ENCODE results near the gene CAMSAP1.

The CAMSAP1 gene

DNA sequence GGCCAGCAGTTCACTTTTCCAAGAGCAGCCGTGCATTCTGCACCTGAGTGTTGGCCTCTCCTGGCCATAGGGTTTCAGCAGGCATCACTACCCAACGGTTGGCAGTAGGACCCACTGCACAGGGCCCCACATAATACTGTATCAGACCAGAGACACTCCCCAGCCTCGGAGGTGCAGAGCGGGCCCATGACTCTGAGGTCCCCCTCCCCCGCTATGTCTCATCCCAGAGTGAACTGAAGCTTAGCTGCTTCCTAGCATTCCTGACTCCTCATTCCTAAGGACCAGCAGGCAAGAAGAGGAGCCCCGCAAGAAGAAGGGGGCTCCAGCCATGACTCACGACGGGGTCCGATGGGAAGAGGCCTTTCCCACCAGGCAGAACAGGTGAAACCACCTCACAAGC is 67.2 kb downstream of the CAMSAP1 start:
- DNase-seq (ENCODE audit: low spot score): no peak

DNA sequence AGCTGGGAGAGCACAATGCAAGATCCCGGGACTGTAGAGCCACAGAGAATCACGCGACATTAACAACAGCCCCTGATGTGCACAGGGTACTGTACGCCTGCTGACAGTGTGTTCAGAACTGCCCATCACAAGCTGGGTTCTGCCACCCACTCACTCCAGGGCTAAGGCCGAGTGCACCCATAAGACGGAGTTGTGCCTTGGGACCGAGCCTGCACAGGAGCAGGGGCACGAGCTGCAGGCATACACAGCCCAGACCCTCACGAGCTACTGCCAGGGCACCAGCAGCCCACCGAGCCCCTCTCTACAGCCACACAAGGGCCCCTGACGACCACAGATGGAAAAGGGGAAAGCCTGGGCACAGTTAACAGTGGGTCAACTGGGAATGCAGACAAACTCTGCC is 67.8 kb downstream of the CAMSAP1 start:
- no peak for DNase-seq (ENCODE audit: low spot score)

DNA sequence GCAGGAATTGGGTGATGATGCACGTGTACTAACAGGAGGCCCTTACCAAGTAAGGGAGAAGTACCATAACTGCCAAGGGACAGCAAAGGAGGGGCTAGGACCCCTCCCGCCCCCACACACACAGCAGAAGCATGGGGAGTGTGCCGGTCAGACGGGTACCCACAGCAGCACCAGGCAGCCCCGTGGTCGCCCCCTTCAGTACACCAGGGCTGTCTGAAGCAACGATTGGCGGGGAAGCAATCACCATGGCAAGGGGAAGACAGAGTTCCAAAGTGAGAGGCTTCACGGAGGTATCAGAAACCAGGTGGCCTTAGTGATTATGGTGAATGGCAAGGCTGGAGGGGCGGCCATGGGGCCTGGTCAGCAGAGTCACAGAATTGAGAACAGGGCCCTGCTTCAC is 72.2 kb downstream of the CAMSAP1 start:
- no peak for DNase-seq (ENCODE audit: low spot score)

DNA sequence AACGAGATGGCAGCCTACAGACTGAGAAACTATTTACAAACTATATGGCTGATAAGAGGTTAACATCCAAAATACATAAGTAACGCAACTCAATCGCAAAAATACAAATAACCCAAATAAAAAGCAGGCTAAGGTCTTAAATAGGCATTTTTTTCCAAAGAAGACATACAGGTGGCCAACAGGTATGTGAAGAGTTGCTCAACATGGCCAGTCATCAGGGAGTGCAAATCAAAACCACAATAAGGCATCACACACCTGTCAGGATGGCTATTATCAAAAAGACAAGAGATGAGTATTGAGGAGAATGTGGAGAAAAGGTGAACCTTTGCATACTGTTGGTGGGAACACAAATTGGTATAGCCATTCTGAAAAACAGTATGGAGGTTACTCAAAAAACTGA is 73.5 kb downstream of the CAMSAP1 start:
- no peak for DNase-seq (ENCODE audit: low spot score)

DNA sequence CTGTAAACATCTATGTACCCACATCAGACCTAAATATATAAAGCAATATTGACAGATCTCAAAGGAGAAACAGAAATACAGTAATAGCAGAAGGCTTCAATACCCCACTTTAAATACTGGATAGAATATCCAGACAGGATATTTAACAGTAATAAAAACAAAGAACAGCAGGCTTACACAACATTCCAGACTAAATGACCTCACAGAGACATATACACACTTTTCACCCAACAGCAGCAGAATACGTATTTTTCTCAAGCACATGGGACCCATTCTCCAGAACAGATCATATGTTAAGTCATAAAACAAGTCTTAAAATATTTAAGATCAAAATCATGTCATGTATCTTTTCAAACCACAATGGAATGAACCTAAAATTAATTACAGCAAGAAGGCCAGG is 76.8 kb downstream of the CAMSAP1 start:
- no peak for DNase-seq (ENCODE audit: low spot score)

DNA sequence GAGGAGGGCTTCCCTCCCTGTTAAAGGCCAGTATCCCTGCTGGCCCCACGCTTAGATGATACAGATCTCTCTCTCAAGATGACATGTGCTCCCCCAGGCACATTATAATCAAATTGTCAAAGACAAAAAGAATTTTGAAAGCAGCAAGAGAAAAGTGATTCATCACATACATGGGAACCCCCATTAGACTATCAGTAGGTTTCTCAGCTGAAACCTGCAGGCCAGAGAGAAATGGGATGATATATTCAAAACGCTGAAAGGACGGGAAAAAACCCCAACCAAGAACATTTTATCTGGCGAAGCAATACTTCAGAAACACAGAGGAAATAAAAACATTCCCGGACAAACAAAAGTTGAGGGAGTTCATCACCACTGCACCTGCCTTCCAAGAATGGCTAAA is 78.7 kb downstream of the CAMSAP1 start:
- no peak for DNase-seq (ENCODE audit: low spot score)

DNA sequence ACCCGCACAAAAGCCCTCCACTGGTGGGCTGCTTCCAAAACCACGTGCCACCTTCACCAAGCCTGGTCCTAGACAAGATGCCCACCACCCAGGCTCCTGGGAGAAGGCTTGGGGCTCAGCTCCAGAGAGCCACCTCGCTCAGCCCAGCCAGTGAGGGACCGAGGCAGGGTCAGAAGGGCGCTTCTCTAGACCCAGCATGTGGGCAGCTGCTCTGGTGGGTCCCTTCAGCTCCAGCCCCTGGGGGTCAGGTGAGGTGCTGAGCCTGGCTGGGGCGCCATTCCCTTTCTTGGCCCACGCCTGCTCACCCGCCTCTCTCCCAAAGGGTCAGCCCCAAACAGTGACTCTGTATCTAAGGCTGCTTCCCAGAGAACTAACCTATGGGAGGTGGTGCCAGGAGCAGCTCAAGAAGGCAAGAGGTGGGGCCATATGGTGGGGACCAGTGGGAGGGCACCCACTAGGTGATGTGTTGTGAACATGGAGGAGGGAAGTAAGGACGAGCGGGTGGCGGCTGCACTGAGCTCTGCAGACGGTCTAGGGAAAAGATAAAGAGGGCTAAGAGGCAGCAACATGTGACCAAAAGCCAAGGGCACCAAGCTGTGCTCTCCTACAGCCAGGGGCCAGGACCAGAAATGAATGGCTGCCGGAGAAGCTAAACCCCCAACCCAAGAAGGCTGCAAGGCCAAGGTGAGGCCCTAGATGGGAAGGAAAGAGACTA is 79.3 kb downstream of the CAMSAP1 start:
- DNase-seq (ENCODE audit: low spot score): no peak

DNA sequence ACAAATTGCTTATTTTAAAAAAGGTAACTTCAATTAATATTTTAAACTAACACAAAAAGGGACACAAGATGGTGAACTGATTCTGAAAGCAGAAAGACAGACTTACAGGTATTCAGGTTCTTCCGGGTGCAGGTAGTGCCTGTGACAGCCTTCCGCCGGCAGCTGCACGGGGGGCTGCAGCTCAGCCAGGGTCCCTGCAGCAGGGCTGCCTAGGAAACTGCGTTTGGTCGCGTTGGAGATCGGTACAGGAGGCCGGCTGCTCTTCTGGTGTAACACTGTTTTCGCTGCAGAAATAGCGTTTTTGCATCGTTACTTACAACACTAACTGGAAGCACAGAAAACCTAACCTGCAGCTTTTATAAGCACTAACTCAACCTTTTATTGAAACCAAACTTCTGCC is 80.0 kb downstream of the CAMSAP1 start:
- no peak for DNase-seq (ENCODE audit: low spot score)

DNA sequence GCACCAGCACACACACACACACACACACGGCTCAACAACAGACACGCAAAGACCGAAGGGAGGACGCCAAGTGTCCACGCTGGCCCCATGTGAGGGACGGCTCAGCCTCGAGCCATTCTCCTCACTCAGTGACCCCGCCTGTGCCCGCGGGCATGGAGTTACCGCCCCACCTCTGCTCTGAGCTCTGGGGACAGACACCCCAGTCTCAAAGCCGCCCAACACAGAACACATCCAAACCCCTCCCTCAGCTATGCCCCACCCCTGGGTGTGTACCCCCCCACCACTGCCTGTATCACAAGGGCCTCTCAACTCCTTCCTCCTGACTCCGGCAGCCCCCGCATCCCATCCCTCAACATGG is 81.2 kb downstream of the CAMSAP1 start:
- DNase-seq (ENCODE audit: low spot score): no peak

DNA sequence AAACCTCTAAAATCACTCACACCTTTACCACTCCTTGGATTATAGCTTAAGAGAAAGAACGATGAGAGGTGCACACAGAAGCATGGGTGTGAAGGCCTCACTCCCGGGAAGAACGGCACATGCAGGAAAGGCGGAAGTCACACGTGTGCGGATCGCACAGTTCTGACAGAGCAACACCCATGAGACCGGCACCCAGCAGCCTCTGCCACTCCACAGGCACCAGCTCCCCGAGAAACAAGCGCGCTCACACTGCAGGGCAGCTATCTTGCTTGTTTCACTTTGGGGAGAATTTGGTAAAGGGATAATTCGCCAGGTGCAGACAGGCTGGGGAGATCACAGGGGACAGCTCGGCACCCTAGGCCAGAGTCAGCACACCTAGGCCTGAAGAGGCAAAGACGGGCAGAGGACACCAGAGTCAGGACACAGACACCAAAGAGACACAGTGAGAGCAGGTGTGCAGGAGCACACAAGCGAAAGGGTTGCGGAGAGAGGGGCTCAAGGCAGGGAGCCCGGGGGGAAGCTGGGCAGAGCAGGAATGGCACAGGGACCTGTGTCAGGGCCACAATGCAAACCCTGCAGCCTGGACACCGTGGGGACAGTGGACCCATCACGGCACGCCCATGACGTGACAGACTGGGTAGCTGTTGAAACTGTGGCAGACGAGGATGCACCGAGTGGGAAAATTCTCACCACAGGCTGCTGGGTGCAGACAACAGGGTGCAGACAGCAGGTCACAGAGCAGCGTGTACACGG is 81.7 kb downstream of the CAMSAP1 start:
- DNase-seq (ENCODE audit: low spot score): no peak

DNA sequence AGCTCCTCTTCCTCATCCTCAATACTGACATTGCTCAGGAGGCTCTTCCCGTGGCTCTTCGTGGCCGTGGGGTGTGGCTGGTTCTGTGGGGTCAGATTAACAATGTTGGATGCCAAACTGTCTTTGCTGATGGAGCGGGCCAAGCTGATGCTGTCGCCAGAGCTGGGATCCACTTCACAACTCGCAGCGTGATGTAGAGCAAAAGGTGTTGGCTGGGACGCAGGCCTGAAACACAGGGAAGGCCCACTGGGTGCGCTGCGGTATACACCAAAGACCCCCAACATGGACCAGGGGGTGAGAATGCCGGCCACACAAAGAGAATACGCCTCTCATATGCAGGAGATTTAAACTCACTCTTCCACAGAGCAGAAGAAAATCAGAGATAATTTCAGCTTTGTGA is 84.3 kb downstream of the CAMSAP1 start:
- no peak for DNase-seq (ENCODE audit: low spot score)

DNA sequence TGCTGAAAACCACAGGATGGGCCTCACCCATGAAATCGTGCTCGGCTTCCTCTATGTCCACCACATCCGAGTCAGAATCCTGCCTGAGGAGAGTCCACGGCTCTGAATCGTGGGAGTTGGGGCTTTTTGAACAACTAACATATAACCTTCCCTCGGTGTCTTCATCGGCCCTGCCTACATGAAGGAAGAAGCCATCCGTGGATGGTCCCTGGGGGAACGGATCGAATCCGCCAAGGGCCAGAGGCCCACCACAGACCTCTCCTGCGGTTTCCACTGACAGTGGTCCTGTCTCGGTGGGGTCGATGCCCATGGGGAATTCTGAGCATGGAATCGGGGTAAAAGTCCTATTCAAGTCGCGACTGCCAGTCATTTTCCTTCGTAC is 85.0 kb downstream of the CAMSAP1 start:
- DNase-seq (ENCODE audit: low spot score): no peak

DNA sequence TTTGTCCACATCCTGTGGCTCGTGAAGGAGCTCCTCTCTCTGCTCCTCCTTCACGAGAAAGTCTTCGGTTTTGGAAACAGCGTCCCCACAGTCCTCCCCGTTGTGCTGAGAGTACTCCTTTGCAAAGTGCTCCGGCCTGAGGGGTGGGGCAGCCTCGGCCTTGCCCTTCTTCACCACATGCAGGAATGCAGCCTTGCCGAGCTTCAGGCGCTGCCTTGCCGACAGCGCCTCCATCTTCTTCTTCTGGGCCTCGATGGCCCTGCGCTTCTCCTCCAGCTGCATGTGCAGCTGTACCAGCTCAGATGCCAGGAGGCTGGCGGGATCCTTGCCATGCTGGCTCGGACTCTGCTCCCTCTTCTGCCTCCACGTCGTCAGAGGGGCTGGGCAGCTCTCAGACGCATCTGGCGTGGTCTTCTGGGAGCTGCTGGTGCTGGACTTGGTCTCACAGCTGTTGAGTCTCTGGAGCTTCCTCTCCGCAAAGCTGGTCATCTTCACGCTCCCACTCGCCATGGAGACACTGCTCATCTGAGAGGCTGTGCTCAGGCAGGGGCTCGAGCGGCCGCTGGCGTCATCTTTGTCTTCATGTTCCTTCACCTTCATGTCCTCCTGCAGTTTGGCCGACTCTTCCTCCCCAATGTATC is 85.5 kb downstream of the CAMSAP1 start:
- no peak for DNase-seq (ENCODE audit: low spot score)

DNA sequence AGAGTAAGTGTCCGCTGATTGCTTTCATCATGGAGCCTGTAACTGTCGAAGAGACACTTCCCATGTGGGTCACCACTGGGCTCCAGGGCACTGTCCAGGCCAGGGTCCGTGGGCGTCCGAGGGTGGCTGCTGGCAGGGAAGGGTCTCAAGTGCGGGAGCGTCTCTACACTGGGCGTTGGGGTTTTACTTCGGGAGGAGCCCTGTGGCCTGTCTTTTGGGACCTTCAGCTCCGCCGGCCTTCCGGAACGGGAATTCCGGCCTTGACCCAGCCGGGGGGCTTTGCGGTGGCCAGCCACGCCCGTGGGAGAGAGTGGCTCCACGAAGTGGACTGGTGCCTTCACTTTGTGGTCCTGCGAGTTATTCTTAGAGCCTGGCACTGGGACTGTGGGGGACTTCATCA is 86.2 kb downstream of the CAMSAP1 start:
- no peak for DNase-seq (ENCODE audit: low spot score)

DNA sequence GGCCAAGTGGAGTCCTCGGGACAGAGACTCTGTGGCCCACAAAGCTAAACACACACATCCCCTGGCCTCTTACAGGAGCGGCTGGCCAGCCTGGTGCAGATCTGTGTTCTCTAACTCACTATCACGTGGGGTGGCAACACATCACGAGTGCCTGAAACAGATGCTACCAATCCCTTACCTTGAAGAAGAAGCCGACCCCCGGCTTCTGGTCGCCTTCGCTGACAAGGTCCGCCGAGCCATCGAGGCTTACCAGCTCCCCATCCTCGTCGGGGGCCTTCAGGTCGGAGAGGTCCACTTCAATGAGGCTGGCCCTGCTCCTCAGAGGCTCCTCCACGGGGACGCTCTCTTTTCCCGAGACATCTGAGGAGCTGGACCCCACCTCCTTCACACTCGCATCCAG is 86.7 kb downstream of the CAMSAP1 start:
- no peak for DNase-seq (ENCODE audit: low spot score)

DNA sequence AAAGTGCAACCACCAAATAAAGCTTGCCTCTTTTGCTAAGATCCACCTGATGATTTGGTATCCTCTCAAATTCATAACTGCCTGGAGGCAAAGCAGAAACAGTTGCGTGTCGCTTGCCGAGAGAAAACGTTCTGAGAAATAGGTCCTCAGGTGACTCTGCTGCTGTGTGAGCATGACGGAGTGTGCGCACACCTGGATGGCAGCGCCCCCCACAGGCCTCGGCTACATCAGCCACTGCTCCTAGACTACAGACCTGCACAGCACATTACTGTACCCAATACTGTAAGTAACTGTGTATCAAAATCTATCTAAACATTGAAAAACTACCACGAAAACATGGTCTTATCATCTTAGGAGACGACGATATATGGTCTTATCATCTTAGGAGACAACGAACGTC is 87.4 kb downstream of the CAMSAP1 start:
- no peak for DNase-seq (ENCODE audit: low spot score)

DNA sequence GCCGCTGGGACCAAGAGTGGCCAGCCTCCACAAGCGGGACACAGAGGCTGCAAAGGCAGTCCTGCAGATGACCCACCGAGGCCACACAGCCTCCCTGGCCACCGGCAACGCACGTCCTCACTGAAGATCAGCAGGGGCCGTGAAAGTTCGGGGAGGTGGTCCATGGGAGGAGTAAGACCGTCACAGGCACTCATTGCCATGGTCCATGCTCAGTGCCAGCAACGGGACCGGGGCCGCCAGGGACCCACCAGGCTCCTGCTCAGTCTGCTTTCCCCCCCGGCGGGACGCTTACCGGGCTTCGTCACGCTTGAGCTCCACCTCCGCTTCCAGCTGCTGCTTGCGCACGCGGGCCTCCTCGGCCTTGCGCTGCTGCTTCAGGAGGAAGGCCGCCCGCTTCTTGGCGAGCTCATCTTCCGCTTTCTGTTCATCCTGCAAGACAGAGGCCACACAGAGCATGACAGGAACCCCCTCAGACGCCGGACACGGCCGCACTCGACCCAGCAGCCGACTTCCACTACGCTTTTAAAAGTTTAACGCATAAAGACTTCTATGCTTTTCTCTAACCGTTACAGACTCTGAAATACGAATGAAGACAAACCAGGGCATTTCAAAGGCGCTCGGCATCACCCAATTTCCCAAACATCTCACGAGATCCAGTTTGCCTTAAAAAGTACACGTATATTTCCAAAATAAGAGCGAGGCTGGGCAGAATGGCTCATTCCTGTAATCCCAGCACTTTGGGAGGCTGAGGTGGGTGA is 88.4 kb downstream of the CAMSAP1 start:
- no peak for DNase-seq (ENCODE audit: low spot score)

DNA sequence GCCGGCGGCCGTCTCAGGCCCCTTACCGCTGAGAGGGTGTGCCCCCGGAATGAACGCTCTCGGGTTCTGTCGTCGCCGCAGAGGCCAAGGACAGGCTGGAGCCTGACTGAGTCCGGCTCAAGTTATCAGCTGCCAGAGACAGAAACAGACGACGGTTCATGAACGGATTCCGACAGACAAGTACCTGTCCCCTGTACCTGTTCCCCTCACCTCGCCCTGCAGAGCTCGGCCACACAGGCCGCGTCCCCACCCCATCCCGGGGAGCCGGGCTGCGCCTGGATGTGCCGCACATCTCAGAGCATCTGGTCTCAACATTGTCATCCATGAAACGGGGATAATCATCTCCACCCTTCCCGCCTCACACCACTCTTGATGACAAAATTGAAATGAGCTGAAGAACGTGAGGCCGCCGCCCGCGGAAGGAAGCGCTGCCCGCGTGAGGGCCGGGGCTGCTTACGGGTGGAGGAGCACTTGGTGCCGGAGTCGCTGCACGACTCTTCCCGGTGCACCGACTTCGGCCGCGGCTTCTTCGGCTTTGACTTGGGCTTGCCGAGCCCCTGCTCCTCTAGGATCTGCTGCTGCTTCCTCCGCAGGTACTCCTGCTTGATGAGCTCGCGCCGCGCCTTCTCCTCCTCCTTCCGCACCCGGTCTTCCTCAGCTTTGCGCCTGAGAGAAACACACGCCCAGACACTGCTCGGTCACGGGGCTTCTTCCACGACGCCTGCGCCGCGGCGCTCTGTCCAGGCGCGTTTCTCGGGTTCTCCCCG is 89.2 kb downstream of the CAMSAP1 start:
- no peak for DNase-seq (ENCODE audit: low spot score)

DNA sequence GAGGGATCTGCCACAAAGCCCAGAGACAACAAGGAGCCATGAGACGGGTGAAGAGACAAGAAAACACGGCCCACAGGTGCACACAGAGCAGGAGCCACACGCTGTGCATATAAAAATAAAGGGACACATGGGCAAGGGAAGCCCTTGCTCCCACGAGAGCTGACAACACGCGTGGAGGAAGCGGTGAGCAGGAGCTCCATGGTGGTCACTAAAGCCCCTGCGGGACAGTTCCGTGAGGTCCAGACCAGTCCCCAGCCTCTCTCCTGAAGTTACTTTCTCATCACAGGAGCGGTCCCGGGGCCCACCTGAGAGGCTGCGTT is 90.7 kb downstream of the CAMSAP1 start:
- no peak for DNase-seq (ENCODE audit: low spot score)

DNA sequence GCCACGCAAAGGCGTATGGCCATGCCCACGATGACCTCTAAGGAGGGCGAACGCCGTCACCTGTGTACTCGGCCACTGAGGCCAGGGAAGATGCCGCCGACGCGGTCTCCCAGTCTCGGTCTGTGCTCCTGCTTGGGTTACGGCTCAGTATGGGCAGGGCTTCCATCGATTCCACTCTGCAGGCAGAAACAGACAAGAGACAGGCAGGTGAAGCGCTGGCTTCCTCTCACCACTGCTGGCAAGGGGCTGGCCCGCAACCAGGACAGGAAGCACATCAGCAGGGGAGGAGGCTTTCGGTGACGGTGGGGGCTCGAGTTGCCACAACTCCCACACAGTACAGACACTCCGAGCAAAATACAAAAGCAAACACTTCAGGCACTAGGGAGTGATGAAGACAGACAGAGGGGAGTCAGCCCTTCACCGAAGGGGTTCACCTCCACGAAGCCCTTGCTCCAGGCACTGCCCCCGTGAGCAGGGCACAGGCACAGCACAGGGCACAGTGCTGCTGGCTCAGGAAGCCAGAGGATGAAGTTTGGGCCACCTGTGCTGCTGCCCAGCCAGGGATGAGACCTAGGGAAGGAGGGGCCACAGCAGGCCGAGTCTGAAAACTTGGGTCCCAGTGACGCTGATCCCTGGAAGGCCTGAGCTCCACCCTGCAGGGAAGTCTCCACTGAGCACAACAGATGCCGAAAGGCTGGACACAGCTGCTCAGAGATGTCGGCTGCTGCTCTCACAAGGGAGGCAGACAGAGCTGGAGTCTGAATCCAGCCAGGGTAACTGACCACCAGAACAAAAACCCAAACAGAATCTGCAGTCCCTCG is 91.3 kb downstream of the CAMSAP1 start:
- no peak for DNase-seq (ENCODE audit: low spot score)

DNA sequence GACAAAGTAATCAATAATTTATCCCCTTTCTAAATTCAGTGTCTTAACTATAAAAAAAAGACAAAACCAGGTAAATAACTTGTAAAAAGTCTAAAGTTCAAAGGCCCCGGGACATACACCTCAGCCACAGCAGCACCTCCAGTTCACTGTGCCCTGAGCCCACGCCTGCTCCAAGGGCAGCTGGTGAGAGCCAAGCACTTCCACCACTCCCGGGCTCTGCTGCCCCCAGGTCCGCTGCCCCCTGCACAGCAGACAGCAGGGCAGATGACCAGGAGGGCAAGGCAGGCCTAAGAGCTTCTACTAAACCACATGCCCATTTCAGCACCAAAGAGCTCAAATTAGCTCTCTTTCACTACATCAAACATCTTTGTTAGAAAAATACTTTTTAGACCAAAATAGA is 91.9 kb downstream of the CAMSAP1 start:
- DNase-seq (ENCODE audit: low spot score): no peak

Measured in GM03348 (cell line).